Measurements from ENCODE around the gene HYAL4. TPM values are rescaled to one million over a fixed set of nuclear protein-coding genes. Genes with fewer than 3 reads are reported as not detected.

Gene HYAL4
- total RNA-seq: 1 to 10 TPM in 2 of 4 donors, not detected in 2; 1.3 to 3.0 TPM

DNA sequence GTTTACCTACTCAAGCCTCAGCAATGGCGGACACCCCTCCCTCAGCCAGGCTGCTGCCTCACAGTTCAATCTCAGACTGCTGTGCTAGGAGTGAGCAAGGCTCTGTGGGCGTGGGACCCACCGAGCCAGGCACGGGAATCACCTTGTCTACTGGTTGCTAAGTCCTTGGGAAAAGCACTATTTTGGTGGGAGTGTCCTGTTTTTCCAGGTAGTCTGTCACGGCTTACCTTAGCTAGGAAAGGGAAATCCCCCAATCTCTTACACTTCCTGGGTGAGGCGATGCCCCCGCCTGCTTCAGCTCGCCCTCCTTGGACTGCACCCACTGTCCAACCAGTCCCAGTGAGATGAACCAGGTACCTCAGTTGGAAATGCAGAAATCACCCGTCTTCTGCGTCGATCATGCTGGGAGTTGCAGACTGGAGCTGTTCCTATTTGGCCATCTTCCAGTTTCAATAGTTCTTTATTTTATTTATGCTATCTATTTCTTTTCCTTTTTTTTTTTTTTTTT lies at the start of gene HYAL4:
TSS of gene HYAL4 (plus strand) at position 458 of the 508 bp plus-strand sequence. CDS start 23,105 bp downstream, outside the sequence.
- Histone ChIP-seq H3K9me3 (no peaks in the 10 kb centered on the region), H3K27ac (peak within 1 kb of the TSS in 1 of 4 donors; percentile 21), H3K4me3 (peak within 1 kb of the TSS in 1 of 4 donors; percentile 12), H3K4me1 (peaks cover 0 to 5% (median 0%) of the 10 kb centered on the region in 3 donors), H3K27me3 (no peaks in the 10 kb centered on the region), H3K36me3 (no peaks in the 10 kb centered on the region)
- no peak for TF ChIP-seq CTCF (IDR thresholded peaks at IDR 0.05)
- TF ChIP-seq POLR2A (IDR thresholded peaks at IDR 0.05): no peak
- 37 to 61% methylated on average over 7 to 8 of the region's 11 CpGs for WGBS, 2 donors
- intact Hi-C loops (cut with DNase I): no loop called here
- DNase-seq: no peak

DNA sequence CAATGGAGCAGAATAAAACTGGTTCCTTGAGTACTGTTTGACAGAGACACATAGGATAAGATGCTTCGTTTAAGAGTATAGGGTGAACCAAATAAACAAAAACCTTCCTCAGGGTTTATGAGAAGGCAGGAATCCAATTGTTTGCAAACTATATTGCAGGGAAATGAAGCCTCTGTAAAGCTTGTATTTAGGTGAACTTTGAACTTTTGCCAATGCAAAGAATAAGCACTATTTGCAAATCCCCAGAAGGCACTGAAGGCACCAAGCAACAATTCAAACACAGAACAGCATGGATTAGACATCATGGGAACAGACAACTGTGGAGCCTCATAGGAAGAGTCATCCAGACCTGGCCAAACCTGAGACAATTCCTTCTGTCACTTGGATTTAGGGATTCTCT lies 49.1 kb upstream of the HYAL4 start:
- DNase-seq: no peak
- Histone ChIP-seq H3K4me1 (peaks cover 0 to 10% (median 3%) of the 10 kb centered on the region in 3 donors), H3K4me3 (no peak overlapping the region), H3K36me3 (no peaks in the 10 kb centered on the region), H3K27ac (no peak overlapping the region), H3K9me3 (no peaks in the 10 kb centered on the region), H3K27me3 (no peaks in the 10 kb centered on the region)
- WGBS, 2 donors: 36 to 40% methylated on average over 1 of the region's 1 CpG
- TF ChIP-seq POLR2A (IDR thresholded peaks at IDR 0.05): no peak
- TF ChIP-seq CTCF (IDR thresholded peaks at IDR 0.05): no peak
- intact Hi-C loops (cut with DNase I): loop anchor here (10.0 kb wide), 1 partner anchor 69 kb away; no protein-coding TSS in a partner anchor

GRCh38 chr7:123796568-123796967 lies 48.4 kb upstream of the HYAL4 start:
- no peaks in the 10 kb centered on the region for H3K9me3 ChIP-seq
- no peaks in the 10 kb centered on the region for H3K27me3 ChIP-seq
- TF ChIP-seq POLR2A (IDR thresholded peaks at IDR 0.05): no peak
- no peak for TF ChIP-seq CTCF (IDR thresholded peaks at IDR 0.05)
- H3K4me3 ChIP-seq: no peak overlapping the region
- WGBS, 2 donors: 68 to 73% methylated on average over 1 of the region's 1 CpG
- no peaks in the 10 kb centered on the region for H3K36me3 ChIP-seq
- intact Hi-C loops (cut with DNase I): loop anchor here (10.0 kb wide), 1 partner anchor 68 kb away; no protein-coding TSS in a partner anchor
- H3K4me1 ChIP-seq: peaks cover 0 to 10% (median 3%) of the 10 kb centered on the region in 3 donors
- DNase-seq: no peak
- H3K27ac ChIP-seq: no peak overlapping the region

- Histone ChIP-seq H3K27ac (peak overlapping the region in 1 of 4 donors; percentile 38), H3K27me3 (no peaks in the 10 kb centered on the region), H3K4me1 (peaks cover 0 to 10% (median 3%) of the 10 kb centered on the region in 3 donors), H3K9me3 (no peaks in the 10 kb centered on the region), H3K36me3 (no peaks in the 10 kb centered on the region), H3K4me3 (peak overlapping the region in 1 of 4 donors; percentile 22)
- intact Hi-C loops (cut with DNase I): loop anchor here (10.0 kb wide), 1 partner anchor 67 kb away; no protein-coding TSS in a partner anchor
- DNase-seq: no peak
- TF ChIP-seq POLR2A (IDR thresholded peaks at IDR 0.05) (no peak), CTCF (IDR thresholded peaks at IDR 0.05) (peak in 5 of 6 experiments; percentile 41 to 70 (median 52))
- 42 to 47% methylated on average over 2 of the region's 2 CpGs for WGBS, 2 donors
Observed at GRCh38 chr7:123797673-123798531, 47.1 kb upstream of the HYAL4 start.
